Hematopoietic multipotent progenitor cell treated with erythropoietin and hydrocortisone succinate and interleukin-3 and kit ligand, for 17 days (in vitro differentiated cells): ENCODE data around the gene TGIF1.
"Not testable (repeated sequence)": the region's sequence is repeated elsewhere in the genome, so short reads cannot be mapped to it uniquely, and the experiment has no call there.

Experiments
- DNase-seq: peaks from one replicate; pipeline ENCODE4 v3.0.0-alpha.2; 2015; ENCODE audit warnings: low spot score

Gene TGIF1

GRCh38 chr18:3455907-3456685, 6.1 kb downstream of the TGIF1 start:
- no peak for DNase-seq

GRCh38 chr18:3456686-3457069, 6.7 kb downstream of the TGIF1 start:
- no peak for DNase-seq

GRCh38 chr18:3457261-3457724, 7.3 kb downstream of the TGIF1 start:
- DNase-seq: no peak

DNA sequence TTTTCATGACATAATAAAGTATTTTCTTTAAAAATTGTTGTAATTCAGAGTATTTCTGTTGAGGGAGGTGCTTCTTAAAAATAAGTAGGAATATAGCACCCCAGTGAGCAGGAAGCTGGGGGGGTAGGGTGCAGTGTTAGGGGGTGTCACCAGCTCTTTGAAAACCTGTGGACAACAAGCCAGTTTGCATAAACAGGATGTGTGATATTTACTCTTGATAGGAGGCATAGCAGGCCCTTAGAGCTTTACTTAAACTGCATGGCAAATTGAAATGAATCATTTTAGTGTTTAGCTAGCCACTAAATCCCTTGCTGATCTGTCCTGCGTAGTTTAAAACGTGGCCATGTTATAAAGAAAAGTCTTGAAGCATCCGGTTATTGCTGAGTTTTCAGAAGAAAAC, 8.4 kb downstream of the TGIF1 start:
- DNase-seq: no peak

GRCh38 chr18:3458952-3459853, 9.2 kb downstream of the TGIF1 start:
- no peak for DNase-seq

GRCh38 chr18:3460823-3461398, 10.9 kb downstream of the TGIF1 start:
- no peak for DNase-seq

- DNase-seq: no peak
Measured at GRCh38 chr18:3461704-3462103, 11.7 kb downstream of the TGIF1 start.

GRCh38 chr18:3463051-3463450, 13.1 kb downstream of the TGIF1 start:
- DNase-seq: no peak

- no peak for DNase-seq
Measured at GRCh38 chr18:3466045-3466444, 16.1 kb downstream of the TGIF1 start.

DNA sequence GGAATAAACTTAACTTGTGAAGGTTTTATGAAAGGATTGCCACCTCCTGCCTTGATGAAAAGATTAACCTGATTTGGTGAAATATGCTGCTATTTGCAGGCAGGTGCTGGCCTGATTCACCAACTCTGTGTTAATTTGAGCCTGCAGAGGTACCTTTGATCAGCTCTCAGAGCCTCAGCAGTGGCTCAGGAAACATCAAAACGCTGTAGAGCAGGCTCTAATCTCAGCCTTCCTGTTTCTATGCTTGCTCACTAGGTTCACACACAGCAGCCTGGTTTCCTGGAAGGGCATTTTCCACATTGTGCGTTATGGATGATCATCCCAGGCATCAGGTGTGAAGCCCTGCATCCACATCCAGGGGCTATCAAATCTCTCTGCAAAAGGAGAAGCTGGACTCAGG, 16.9 kb downstream of the TGIF1 start:
- no peak for DNase-seq

- DNase-seq: no peak
Measured at GRCh38 chr18:3468066-3468705, 18.2 kb downstream of the TGIF1 start.

DNA sequence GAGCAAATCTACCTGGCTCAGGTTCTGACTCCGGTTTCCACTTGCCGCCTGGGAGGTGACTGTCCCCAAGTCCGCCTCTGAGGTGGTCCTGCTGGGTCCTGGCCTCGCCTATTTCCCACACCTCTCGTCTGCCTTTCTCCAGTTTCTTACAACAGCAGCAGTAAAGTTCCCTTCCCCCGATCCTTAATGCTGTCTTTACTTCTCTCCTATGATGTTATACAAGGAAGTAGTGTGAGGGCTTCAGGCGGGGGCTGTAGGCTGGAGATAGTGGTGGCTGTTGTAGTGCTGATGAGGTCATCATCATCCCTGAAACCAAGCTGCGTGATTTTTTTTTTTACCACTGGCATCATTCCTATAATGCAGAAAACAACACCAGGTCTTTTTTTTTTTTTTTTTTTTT, 18.9 kb downstream of the TGIF1 start:
- no peak for DNase-seq

GRCh38 chr18:3471141-3471648, 21.2 kb downstream of the TGIF1 start:
- DNase-seq: no peak

DNA sequence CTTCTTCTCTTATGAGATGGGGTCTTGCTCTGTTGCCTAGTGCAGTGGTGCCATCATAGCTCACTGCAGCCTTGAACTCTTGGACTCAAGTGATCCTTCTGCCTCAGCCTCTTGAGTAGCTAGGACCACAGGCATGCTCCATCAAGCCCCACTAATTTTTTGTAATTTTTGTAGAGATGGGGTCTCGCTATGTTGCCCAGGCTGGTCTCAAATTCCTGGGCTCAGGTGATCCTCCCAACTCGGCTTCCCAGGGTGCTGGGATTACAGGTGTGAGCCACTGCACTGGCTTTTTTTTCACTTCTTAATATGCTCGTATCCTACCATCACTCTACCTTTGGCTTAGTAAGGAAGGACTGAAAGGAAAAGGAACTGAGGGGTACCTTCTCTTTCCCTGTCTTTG, 22.1 kb downstream of the TGIF1 start:
- DNase-seq: not testable (repeated sequence)

DNA sequence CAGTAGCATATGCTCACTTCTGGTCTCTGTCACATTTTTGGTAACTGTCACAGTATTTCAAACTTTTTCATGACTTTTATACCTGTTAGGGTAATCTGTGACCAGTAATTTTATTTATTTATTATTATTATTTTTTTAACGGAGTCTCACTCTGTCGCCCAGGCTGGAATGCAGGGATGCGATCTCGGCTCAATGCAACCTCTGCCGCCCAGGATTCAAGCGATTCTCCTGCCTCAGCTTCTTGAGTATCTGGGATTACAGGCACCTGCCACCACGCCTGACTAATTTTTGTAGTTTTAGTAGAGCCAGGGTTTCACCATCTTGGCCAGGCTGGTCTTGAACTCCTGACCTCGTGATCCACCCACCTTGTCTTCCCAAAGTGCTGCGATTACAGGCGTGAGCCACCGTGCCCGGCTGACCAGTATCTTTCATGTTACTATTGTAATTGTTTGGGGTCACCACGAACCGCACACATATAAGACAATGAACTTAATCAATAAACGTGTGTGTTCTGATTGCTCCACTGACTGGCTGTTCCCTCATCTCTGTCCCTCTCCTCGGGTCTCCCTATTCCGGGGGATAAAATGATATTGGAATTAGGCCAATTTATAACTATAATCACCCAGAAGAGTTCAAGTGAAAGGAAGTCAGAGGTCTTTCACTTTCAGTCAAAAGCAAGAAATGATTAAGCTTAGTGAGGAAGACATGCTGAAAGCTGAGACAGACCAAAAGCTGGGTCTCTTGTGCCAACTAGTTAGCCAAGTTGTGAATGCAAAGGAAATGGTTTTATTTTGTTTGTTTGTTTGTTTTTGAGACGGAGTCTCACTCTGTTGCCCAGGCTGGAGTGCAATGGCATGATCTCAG, 22.9 kb downstream of the TGIF1 start:
- no peak for DNase-seq

GRCh38 chr18:3478262-3478978, 28.4 kb downstream of the TGIF1 start:
- no peak for DNase-seq

DNA sequence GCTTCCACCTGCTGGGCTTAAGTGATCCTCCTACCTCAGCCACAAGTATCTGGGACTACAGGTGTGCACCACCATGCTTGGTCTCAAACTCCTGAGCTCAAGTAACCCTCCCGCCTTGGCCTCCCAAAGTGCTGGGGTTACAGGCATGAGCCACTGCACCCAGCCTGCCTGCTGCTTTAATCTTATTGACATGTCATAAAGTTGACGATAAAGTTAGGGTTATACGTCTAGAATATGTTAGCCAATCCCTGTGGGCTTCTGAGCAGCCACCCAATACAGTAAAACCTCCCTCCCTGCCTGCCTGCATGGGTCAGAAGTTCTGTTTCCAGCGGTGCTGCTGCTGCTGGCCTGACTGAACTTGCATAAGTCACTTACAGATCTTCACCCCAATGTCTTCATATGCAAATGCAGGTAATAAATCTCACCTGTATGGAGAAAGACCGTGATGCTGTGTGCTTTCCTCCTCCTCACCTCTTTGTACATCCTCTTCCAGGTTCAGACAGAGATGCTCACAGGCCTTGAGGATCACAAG, 30.1 kb downstream of the TGIF1 start:
- DNase-seq: no peak

GRCh38 chr18:3480827-3481573, 31.0 kb downstream of the TGIF1 start:
- no peak for DNase-seq

- peak; percentile 32 for DNase-seq
Measured at GRCh38 chr18:3481696-3482210, 31.8 kb downstream of the TGIF1 start.
